K562 (cell line): ENCODE results near the gene CD55. TPM values are rescaled to one million over a fixed set of nuclear protein-coding genes. Genes with fewer than 3 reads are reported as not detected.

ENCODE experiments used
- ATAC-seq: fragments of 200-7000 bp; cut with Tn5 transposase; 3 replicates; pipeline ENCODE4 v1.9.1; 2020; ENCODE audit warnings: moderate library complexity
- BruUV-seq: library from RNA; stranded (reverse); fragments of 400-500 nt; replicated peaks from 2 replicates; lab custom pipeline; 2021; lab: Mats Ljungman, UMichigan
- CTCF ChIA-PET: fragments of 300-600 bp; formaldehyde crosslinking; extraction: SDS; loops from one replicate; lab custom pipeline; 2021; ENCODE audit warnings: low intra/inter-chr PET ratio; lab: Yijun Ruan, JAX
- POLR2A ChIA-PET: fragments of 300-600, 350-650 bp; sonication (Branson Sonifier 250); formaldehyde crosslinking; extraction: SDS; loops from one replicate; lab custom pipeline; 2021; ENCODE audit warnings: antibody characterized with exemption, inconsistent platforms; lab: Yijun Ruan, JAX
- DNase-seq, 4 experiments: peaks; one replicate each; pipeline versions ENCODE4 v3.0.0 to v3.0.0-alpha.2; 2011 to 2018; ENCODE audit warnings: low spot score in 3 of 4, mixed read lengths in 3 of 4; ENCODE audit errors: extremely low read depth in 1 of 4
- FAIRE-seq: peaks from 2 replicates; lab custom pipeline; 2011; peaks lifted over from hg19 to GRCh38; lab: Jason Lieb, UNC
- H2AFZ ChIP-seq: 2 replicates; pipeline ENCODE4 v1.6.0; 2011; ENCODE audit warnings: low read depth, low read length, control low read depth, inconsistent platforms
- H3K27ac ChIP-seq: fragments of 200-600 bp; 3 replicates; pipeline ENCODE4 v1.8.0; 2011; ENCODE audit warnings: low read depth, mild to moderate bottlenecking, control low read depth, inconsistent platforms, low read length, moderate library complexity, mixed read lengths; ENCODE audit errors: extremely low read depth
- H3K27me3 ChIP-seq, 2 experiments: fragments of 300-600 bp in 1 of 2; 2 replicates in 1 of 2; 3 replicates in 1 of 2; pipeline versions ENCODE4 v1.6.0 to v1.8.0; 2011; ENCODE audit warnings: inconsistent platforms in 2 of 2, low read length in 2 of 2, mild to moderate bottlenecking in 1 of 2, mixed read lengths in 1 of 2, moderate library complexity in 1 of 2; ENCODE audit not compliant: control insufficient read depth in 2 of 2, insufficient read depth in 2 of 2
- H3K36me3 ChIP-seq: fragments of 300-600 bp; 3 replicates; pipeline ENCODE4 v1.8.0; 2011; ENCODE audit warnings: mild to moderate bottlenecking, low read length, inconsistent platforms; ENCODE audit not compliant: control insufficient read depth, insufficient read depth
- H3K4me1 ChIP-seq, 2 experiments: fragments of 200-600 bp in 1 of 2; replicated peaks in 1 of 2; 2 replicates in 1 of 2; 3 replicates in 1 of 2; pipeline versions ENCODE4 v1.5.1 to v1.8.0; 2011; ENCODE audit warnings: inconsistent platforms in 2 of 2, low read length in 2 of 2, mild to moderate bottlenecking in 1 of 2, mixed read lengths in 1 of 2, moderate library complexity in 1 of 2; ENCODE audit not compliant: control insufficient read depth in 2 of 2, insufficient read depth in 2 of 2
- H3K4me2 ChIP-seq: 2 replicates; pipeline ENCODE4 v1.6.1; 2011; ENCODE audit warnings: low read length, control low read depth, inconsistent platforms, mixed read lengths; ENCODE audit not compliant: insufficient read depth
- H3K4me3 ChIP-seq: fragments of 200-600 bp; sonication (generic), shearing (Covaris generic); 2 replicates; pipeline ENCODE4 v1.5.1; 2016; ENCODE audit warnings: control low read depth, inconsistent platforms
- H3K79me2 ChIP-seq: fragments of 200-600 bp; 3 replicates; pipeline ENCODE4 v1.8.0; 2011; ENCODE audit warnings: low read length, inconsistent platforms; ENCODE audit not compliant: control insufficient read depth, insufficient read depth
- H3K9ac ChIP-seq, 2 experiments: 2 replicates each; pipeline versions ENCODE4 v1.6.0 to v1.6.1; 2011; ENCODE audit warnings: low read depth in 2 of 2, low read length in 2 of 2, control low read depth in 1 of 2, inconsistent platforms in 1 of 2, mild to moderate bottlenecking in 1 of 2, mixed read lengths in 1 of 2; ENCODE audit not compliant: insufficient read depth in 1 of 2
- H3K9me1 ChIP-seq: one replicate; pipeline ENCODE4 v1.6.0; 2011; ENCODE audit warnings: inconsistent platforms, mild to moderate bottlenecking, low read length, moderate library complexity; ENCODE audit not compliant: control insufficient read depth, insufficient read depth
- H3K9me3 ChIP-seq: replicated peaks from 2 replicates; pipeline ENCODE4 v1.5.1; 2011; ENCODE audit warnings: low read depth, low read length, inconsistent platforms; ENCODE audit not compliant: control insufficient read depth, insufficient read depth
- H4K20me1 ChIP-seq: replicated peaks from 2 replicates; pipeline ENCODE4 v1.6.1; 2011; ENCODE audit warnings: low read length, inconsistent platforms, mixed read lengths; ENCODE audit not compliant: control insufficient read depth, insufficient read depth
- C11orf30 ChIP-seq: fragments of 450-650 bp; IDR thresholded peaks from 2 replicates; pipeline ENCODE4 v1.6.1; 2016; ENCODE audit warnings: low read depth, mild to moderate bottlenecking
- CUX1 ChIP-seq: fragments of 200-800 bp; sonication (Bioruptor generic); IDR thresholded peaks from 2 replicates; pipeline ENCODE4 v1.6.1; 2016; ENCODE audit warnings: missing genetic modification characterization, missing compliant biosample characterization
- ETV5 ChIP-seq: sonication (generic); formaldehyde crosslinking; IDR thresholded peaks from 2 replicates; pipeline ENCODE4 v1.4.0; 2020; ENCODE audit warnings: low read depth, mild to moderate bottlenecking, missing genetic modification reagents
- FOXJ3 ChIP-seq: sonication (generic); formaldehyde crosslinking; IDR thresholded peaks from 2 replicates; pipeline ENCODE4 v1.4.0; 2020; ENCODE audit warnings: mild to moderate bottlenecking, missing genetic modification reagents
- HNRNPUL1 ChIP-seq: fragments of 200-400 bp; formaldehyde crosslinking; IDR thresholded peaks from 2 replicates; pipeline ENCODE4 v1.6.1; 2017; ENCODE audit warnings: low read length
- PRMT5 ChIP-seq: sonication (generic); formaldehyde crosslinking; IDR thresholded peaks from 2 replicates; pipeline ENCODE4 v1.5.0; 2020; ENCODE audit warnings: missing genetic modification reagents
- RFX1 ChIP-seq: fragments of 450-650 bp; IDR thresholded peaks from 2 replicates; pipeline ENCODE4 v1.6.1; 2016; ENCODE audit warnings: mild to moderate bottlenecking, moderate library complexity
- in situ Hi-C: fragments of 300-500 bp; cut with MboI; formaldehyde crosslinking; loops from 4 replicates; pipeline ENCODE4 v1.15.0; 2018; ENCODE audit warnings: inconsistent platforms, mixed read lengths
- intact Hi-C: fragments of 100-400 bp; cut with micrococcal nuclease; formaldehyde crosslinking; loops from 2 replicates; pipeline ENCODE4 v1.14.2; 2022
- polyA plus RNA-seq, 8 experiments: library from polyadenylated mRNA; depleted of rRNA in 4 of 8; stranded (reverse) in 5 of 8; unstranded in 3 of 8; fragments of >200 nt; fragmentation: Nextera tagmentation in 2 of 8; fragmentation: Illumina TruSeq in 1 of 8; extraction: Ambion mirVana in 2 of 8; extraction: Trizol in 1 of 8; gene quantifications; 2 replicates each; pipeline versions ENCODE4 v1.2.1 to v1.2.3, GENCODE V29; 2011 to 2014; ENCODE audit warnings: inconsistent platforms in 1 of 8, missing spikeins in 1 of 8
- total RNA-seq, 7 experiments: library from RNA; depleted of rRNA in 6 of 7; stranded (reverse); fragments of >200 nt in 6 of 7; fragmentation: Illumina TruSeq in 2 of 7; extraction: Trizol in 2 of 7; gene quantifications; 2 replicates each; pipeline versions ENCODE4 v1.2.1 to v1.2.3, GENCODE V29; 2011 to 2021; ENCODE audit warnings: low replicate concordance in 1 of 7

The CD55 gene
- total and polyA plus RNA-seq, 9 of the 15 experiments (the other 6 are each of a cell fraction or from before 2014, with no cell fraction given) = 17.7 to 150 (median 97.0) TPM

GRCh38 chr1:207288315-207288714, 33.2 kb upstream of the CD55 start (continued):
- TF ChIP-seq ETV5 (CRISPR knock-in tag) = no peak
- no peak for TF ChIP-seq CUX1 (CRISPR knock-in tag)
- TF ChIP-seq FOXJ3 (CRISPR knock-in tag) = peak; percentile 59; the same call in 1 of the 2 replicates
- TF ChIP-seq RFX1 = peak; percentile 80
- TF ChIP-seq C11orf30 = peak; percentile 22; the same call in 1 of the 2 replicates

GRCh38 chr1:207289756-207290155, 31.7 kb upstream of the CD55 start:
- Histone ChIP-seq H2AFZ (no peak overlapping the region), H3K27me3 (no peaks in the 10 kb centered on the region), H3K4me1 (peaks cover 0 to 7% of the 10 kb centered on the region in 2 experiments; a peak in 1 of 5 replicates), H3K27ac (no peak overlapping the region), H3K4me2 (no peak overlapping the region), H3K9ac (no peak overlapping the region), H3K9me1 (no peaks in the 10 kb centered on the region), H3K36me3 (no peaks in the 10 kb centered on the region), H4K20me1 (no peaks in the 10 kb centered on the region), H3K9me3 (peaks cover 5% of the 10 kb centered on the region), H3K4me3 (no peak overlapping the region), H3K79me2 (no peaks in the 10 kb centered on the region)
- no TSS peak for BruUV-seq
- intact Hi-C loops = no loop called here
- POLR2A ChIA-PET = interaction anchor here (1.3 kb wide), 1 partner anchor 32 kb away, joined by 3 read pairs; no protein-coding TSS in a partner anchor
- FAIRE-seq (no peak), DNase-seq (no peak), ATAC-seq (no peak)
- TF ChIP-seq HNRNPUL1 (no peak), PRMT5 (CRISPR knock-in tag) (no peak)
- in situ Hi-C loops = no loop called here
- CTCF ChIA-PET = no interaction called here
